ENCODE data around the gene MTUS2.
A peak's percentile ranks its signal among the peaks of the same experiment; 100 is the strongest.
"Not testable (repeated sequence)": the region's sequence is repeated elsewhere in the genome, so short reads cannot be mapped to it uniquely, and the experiment has no call there.

MTUS2 gene

GRCh38 chr13:29319451-29319850 lies 499.3 kb downstream of the MTUS2 start:
- no peak for DNase-seq (ENCODE audit: low read depth in 3 of 3)

- DNase-seq (ENCODE audit: low read depth in 3 of 3) = no peak
Observed at GRCh38 chr13:29323954-29324353, 503.8 kb downstream of the MTUS2 start.

GRCh38 chr13:29324601-29325000 lies 504.5 kb downstream of the MTUS2 start:
- no peak for DNase-seq (ENCODE audit: low read depth in 3 of 3)

- DNase-seq (ENCODE audit: low read depth in 3 of 3) = no peak
Observed at GRCh38 chr13:29328501-29328900, 508.4 kb downstream of the MTUS2 start.

- DNase-seq (ENCODE audit: low read depth in 3 of 3) = no peak
Observed at GRCh38 chr13:29336356-29336755, 516.2 kb downstream of the MTUS2 start.

GRCh38 chr13:29339386-29340272 lies 519.5 kb downstream of the MTUS2 start:
- DNase-seq (ENCODE audit: low read depth in 3 of 3) = no peak

- DNase-seq (ENCODE audit: low read depth in 3 of 3) = not testable (repeated sequence)
Observed at GRCh38 chr13:29345860-29346582, 525.9 kb downstream of the MTUS2 start.

GRCh38 chr13:29355029-29355428 lies 534.9 kb downstream of the MTUS2 start:
- no peak for DNase-seq (ENCODE audit: low read depth in 3 of 3)

- DNase-seq (ENCODE audit: low read depth in 3 of 3) = no peak
Observed at GRCh38 chr13:29359181-29359580, 539.0 kb downstream of the MTUS2 start.

GRCh38 chr13:29361716-29362115 lies 541.6 kb downstream of the MTUS2 start:
- DNase-seq (ENCODE audit: low read depth in 3 of 3) = no peak

- peak in 2 of 3 experiments; percentile 16 to 25 for DNase-seq (ENCODE audit: low read depth in 3 of 3)
Observed at GRCh38 chr13:29362849-29363604, 542.9 kb downstream of the MTUS2 start.

- no peak for DNase-seq (ENCODE audit: low read depth in 3 of 3)
Observed at GRCh38 chr13:29369060-29369743, 549.1 kb downstream of the MTUS2 start.

- DNase-seq (ENCODE audit: low read depth in 3 of 3) = no peak
Observed at GRCh38 chr13:29379281-29379680, 559.1 kb downstream of the MTUS2 start.

- DNase-seq (ENCODE audit: low read depth in 3 of 3) = no peak
Observed at GRCh38 chr13:29379865-29380264, 559.7 kb downstream of the MTUS2 start.

GRCh38 chr13:29382021-29382420 lies 561.9 kb downstream of the MTUS2 start:
- no peak for DNase-seq (ENCODE audit: low read depth in 3 of 3)

GRCh38 chr13:29383476-29383875 lies 563.3 kb downstream of the MTUS2 start:
- DNase-seq (ENCODE audit: low read depth in 3 of 3) = no peak

- no peak for DNase-seq (ENCODE audit: low read depth in 3 of 3)
Observed at GRCh38 chr13:29384466-29384865, 564.3 kb downstream of the MTUS2 start.

GRCh38 chr13:29384871-29385270 lies 564.7 kb downstream of the MTUS2 start:
- DNase-seq (ENCODE audit: low read depth in 3 of 3) = no peak

GRCh38 chr13:29386246-29386645 lies 566.1 kb downstream of the MTUS2 start:
- no peak for DNase-seq (ENCODE audit: low read depth in 3 of 3)

GRCh38 chr13:29390598-29390997 lies 570.5 kb downstream of the MTUS2 start:
- DNase-seq (ENCODE audit: low read depth in 3 of 3) = not testable (repeated sequence)

GRCh38 chr13:29396446-29396845 lies 576.3 kb downstream of the MTUS2 start:
- DNase-seq (ENCODE audit: low read depth in 3 of 3) = no peak

- no peak for DNase-seq (ENCODE audit: low read depth in 3 of 3)
Observed at GRCh38 chr13:29397265-29397664, 577.1 kb downstream of the MTUS2 start.

Data from stimulated activated CD4-positive, alpha-beta T cell treated with anti-CD3 and anti-CD28 coated beads, TNF-alpha, amount 100 ng/mL, for 24 hours (primary cell).